ENCODE data around the gene PTPRN2.

PTPRN2 gene

DNA sequence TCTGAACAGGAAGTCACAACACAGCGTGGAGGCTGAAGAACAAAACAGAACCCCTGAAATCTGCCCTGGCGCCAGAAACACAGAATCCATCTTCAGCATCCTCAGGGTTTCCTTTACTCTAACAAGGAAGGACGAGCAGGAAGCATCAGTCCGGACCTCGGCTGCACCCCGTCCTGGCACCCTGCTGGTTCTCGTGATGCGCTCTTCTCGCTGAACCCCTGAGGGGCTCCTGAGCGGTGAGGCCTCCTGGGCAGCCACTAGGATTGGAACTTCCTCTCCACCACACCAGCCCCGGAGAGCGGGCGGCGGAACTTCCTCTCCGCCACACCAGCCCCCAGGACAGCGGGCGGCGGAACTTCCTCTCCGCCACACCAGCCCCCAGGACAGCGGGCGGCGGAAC lies 461.9 kb downstream of the PTPRN2 start:
- no peak for TF ChIP-seq GATA2 (IDR thresholded peaks at IDR 0.05; ENCODE audit: low read depth, low read length)
- no peak for TF ChIP-seq GATA3 (IDR thresholded peaks at IDR 0.05; ENCODE audit: low read depth, low read length)

GRCh38 chr7:158125091-158125490 lies 462.5 kb downstream of the PTPRN2 start:
- TF ChIP-seq GATA3 (IDR thresholded peaks at IDR 0.05; ENCODE audit: low read depth, low read length) = no peak

GRCh38 chr7:158124671-158125079 lies 462.9 kb downstream of the PTPRN2 start:
- TF ChIP-seq GATA3 (IDR thresholded peaks at IDR 0.05; ENCODE audit: low read depth, low read length) = no peak
- TF ChIP-seq GATA2 (IDR thresholded peaks at IDR 0.05; ENCODE audit: low read depth, low read length) = no peak

DNA sequence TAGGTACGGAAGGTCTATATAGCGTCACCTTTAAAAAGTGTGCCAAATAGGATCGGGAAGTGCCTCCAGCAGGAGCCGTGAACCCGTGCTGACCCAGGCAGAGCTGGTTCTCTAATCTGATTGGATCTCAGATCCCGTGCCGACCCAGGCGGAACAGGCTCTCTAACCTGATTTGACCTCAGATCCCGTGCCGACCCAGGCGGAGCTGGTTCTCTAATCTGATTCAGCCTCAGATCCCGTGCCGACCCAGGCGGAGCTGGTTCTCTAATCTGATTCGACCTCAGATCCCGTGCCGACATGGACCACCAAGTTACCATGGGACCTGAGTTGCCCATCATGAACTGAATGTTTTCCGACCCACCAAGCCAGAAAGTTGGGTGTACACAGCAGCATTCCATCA lies 463.9 kb downstream of the PTPRN2 start:
- TF ChIP-seq GATA3 (IDR thresholded peaks at IDR 0.05; ENCODE audit: low read depth, low read length) = no peak
- TF ChIP-seq GATA2 (IDR thresholded peaks at IDR 0.05; ENCODE audit: low read depth, low read length) = no peak

DNA sequence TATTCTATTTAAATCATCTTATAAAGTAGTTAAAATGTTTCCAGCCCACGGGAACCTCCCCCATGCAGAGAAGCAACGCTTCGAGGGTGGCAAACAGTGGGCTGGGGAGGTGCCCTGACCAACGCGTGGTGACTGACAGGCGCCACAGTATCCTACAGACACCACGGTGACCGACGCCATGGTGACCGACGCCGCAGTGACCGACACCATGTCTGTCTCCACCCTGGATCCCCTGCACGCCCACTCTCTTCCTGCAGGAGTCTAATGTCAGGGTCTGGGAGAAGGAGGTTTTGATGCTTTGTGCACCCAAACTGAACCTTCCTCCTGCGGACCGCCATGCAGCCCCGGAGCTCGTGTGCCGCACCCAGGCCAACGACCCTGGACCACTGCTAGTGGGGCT lies 464.4 kb downstream of the PTPRN2 start:
- TF ChIP-seq GATA3 (IDR thresholded peaks at IDR 0.05; ENCODE audit: low read depth, low read length) = no peak
- no peak for TF ChIP-seq GATA2 (IDR thresholded peaks at IDR 0.05; ENCODE audit: low read depth, low read length)

DNA sequence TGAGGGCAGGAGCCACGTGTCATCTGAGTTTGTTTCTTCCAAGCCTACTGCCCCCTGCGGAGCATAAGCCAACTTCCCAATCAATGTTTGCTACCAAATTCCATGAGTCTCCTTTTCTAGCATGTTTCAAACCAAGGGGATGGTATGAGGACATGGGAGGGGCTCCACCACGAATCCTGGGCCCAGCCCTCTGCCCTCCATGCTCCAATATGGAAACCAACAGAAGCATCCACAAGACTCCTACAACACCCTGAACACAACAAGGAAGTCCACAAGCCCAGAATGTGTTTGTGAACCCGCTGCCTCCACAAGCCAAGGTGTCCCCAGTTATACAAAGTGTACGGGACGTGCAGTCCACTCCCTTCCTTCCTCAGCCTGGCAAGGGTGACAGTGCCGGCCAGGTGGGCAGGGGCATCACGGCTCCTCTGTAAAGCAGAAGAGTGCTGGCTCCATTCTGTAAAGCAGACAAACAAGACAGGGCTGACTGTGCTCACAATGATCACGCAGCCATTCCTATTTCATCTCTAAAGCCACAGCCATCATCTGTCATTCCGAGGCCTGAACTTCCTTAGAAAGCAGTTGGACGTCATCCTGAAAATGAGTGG lies 466.1 kb downstream of the PTPRN2 start:
- TF ChIP-seq GATA2 (IDR thresholded peaks at IDR 0.05; ENCODE audit: low read depth, low read length) (no peak), GATA3 (IDR thresholded peaks at IDR 0.05; ENCODE audit: low read depth, low read length) (no peak)

- TF ChIP-seq GATA3 (IDR thresholded peaks at IDR 0.05; ENCODE audit: low read depth, low read length) = no peak
- TF ChIP-seq GATA2 (IDR thresholded peaks at IDR 0.05; ENCODE audit: low read depth, low read length) = no peak
Observed at GRCh38 chr7:158120716-158121115, 466.9 kb downstream of the PTPRN2 start.

DNA sequence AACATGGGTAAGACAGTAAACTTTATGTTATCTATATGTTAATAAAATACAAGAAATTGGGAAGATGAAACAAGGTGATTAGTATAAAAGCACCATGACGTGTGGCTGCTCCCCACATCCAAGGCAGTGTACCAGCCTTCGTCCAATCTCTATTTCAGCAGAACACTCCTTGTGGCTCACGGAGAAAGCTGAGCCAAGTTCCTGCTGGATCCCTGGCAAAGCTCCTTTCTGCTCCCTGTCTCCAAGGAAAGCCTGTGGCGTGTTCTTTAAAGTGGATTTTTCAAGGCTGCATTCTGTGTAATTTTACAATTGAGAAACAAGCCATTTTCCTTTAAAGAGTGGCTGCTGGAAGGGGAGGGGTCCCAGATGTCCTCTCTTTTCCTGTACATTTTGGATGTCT lies 467.3 kb downstream of the PTPRN2 start:
- TF ChIP-seq GATA3 (IDR thresholded peaks at IDR 0.05; ENCODE audit: low read depth, low read length) (no peak), GATA2 (IDR thresholded peaks at IDR 0.05; ENCODE audit: low read depth, low read length) (no peak)

DNA sequence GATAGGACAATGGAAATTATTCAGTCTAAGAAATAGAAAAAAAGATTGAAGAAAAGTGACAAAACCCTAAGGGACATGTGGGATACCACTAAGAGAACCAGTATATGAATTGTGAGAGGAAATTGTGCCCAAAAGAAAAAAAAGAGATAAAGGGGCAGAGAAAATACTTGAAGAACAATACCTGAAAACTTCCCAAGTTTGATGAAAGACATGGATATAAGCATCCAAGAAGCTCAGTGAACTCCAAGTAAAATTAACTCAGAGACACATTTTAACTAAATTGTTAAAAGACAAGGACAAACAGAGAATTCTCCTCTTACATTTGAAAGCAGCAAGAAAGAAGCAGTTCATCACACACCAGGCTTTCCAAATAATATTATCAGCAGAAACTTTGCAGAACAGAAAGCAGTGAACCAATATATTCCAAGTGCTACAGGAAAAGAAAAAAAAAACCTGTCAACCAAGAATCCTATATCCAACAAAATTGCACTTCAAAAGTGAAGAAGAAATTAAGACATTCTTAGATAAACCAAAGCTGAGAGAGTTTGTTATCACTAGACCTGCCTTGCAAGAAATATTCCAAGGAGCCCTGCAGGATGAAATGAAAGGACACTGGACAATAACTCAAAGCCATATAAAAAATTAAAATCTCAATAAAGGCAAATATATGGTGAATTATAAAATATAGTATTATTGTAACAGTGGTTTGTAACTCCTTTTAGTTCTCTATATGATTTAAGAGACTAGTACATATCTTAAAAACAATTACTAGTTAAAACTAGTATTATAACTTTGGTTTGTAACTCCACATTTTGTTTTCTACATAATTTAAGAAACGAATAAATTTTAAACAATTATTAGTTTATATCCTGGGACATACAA lies 470.0 kb downstream of the PTPRN2 start:
- TF ChIP-seq GATA3 (IDR thresholded peaks at IDR 0.05; ENCODE audit: low read depth, low read length) (no peak), GATA2 (IDR thresholded peaks at IDR 0.05; ENCODE audit: low read depth, low read length) (no peak)

DNA sequence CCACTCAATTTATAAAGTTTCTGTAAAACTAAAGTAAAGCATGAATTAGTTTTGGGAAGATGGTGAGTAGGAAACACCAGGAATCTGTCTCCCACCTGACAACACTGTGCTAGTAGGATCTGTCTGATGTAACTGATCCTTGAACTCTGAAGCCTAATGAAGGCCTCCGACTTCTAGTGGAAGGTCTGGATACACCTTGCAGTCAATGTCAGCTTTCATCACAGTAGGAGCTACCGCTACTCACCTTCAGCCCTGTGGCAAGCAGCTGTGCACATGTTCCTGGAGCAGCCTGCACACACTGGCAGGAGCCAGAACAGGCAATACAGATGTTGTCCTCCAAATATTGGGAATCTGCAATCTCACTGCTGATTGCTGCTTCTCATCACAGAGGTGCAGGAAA lies 471.4 kb downstream of the PTPRN2 start:
- TF ChIP-seq GATA2 (IDR thresholded peaks at IDR 0.05; ENCODE audit: low read depth, low read length) (no peak), GATA3 (IDR thresholded peaks at IDR 0.05; ENCODE audit: low read depth, low read length) (no peak)

GRCh38 chr7:158114056-158114850 lies 473.4 kb downstream of the PTPRN2 start:
- TF ChIP-seq GATA2 (IDR thresholded peaks at IDR 0.05; ENCODE audit: low read depth, low read length) (no peak), GATA3 (IDR thresholded peaks at IDR 0.05; ENCODE audit: low read depth, low read length) (no peak)

- TF ChIP-seq GATA3 (IDR thresholded peaks at IDR 0.05; ENCODE audit: low read depth, low read length) (no peak), GATA2 (IDR thresholded peaks at IDR 0.05; ENCODE audit: low read depth, low read length) (no peak)
Observed at GRCh38 chr7:158113321-158114025, 474.1 kb downstream of the PTPRN2 start.

- no peak for TF ChIP-seq GATA2 (IDR thresholded peaks at IDR 0.05; ENCODE audit: low read depth, low read length)
- no peak for TF ChIP-seq GATA3 (IDR thresholded peaks at IDR 0.05; ENCODE audit: low read depth, low read length)
Observed at GRCh38 chr7:158112571-158113320, 474.9 kb downstream of the PTPRN2 start.

All from SH-SY5Y (cell line).